ENCODE measurements around the gene FSIP1.
"Not testable (repeated sequence)": the region's sequence is repeated elsewhere in the genome, so short reads cannot be mapped to it uniquely, and the experiment has no call there.

Gene FSIP1

DNA sequence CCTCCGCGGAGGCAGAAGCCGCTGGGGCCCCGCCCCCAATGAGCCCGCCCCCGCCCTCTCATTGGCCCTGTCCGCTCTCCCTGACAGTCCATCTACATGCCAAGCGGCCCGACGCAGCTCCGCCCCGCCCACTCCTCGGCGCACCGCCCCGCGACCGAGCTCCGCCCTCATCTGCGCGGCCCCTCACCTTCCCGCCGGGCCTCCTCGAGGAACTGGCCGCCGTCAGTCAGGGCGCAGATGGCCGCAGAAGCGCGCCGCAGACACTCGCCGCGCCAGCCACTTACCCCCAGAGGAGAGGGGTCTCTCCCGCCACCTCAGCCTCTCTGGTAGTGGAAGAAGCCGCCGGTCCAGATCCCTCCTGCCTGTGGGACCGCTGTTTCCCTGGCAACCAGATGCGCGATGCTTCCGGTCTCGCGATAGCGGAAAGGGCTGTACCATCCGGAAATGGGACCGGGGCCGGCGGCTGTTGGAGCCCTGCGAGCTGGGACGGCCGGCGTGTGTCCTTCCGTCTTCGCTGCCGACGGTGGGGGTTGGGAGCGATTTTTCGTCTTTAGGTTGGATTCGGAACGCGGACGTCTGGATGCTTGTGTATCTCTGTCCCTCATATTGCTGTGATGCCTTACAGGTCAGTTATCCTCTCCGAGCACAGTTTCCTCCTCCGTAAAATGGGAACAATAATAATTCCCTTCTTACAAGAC is at the start of gene FSIP1:
Gene FSIP1, minus strand, starts transcription at position 401 of the 698 bp plus-strand sequence. CDS start 6,317 bp downstream, outside the sequence.
- DNase-seq (ENCODE audit: low read depth) = peak; percentile 90

DNA sequence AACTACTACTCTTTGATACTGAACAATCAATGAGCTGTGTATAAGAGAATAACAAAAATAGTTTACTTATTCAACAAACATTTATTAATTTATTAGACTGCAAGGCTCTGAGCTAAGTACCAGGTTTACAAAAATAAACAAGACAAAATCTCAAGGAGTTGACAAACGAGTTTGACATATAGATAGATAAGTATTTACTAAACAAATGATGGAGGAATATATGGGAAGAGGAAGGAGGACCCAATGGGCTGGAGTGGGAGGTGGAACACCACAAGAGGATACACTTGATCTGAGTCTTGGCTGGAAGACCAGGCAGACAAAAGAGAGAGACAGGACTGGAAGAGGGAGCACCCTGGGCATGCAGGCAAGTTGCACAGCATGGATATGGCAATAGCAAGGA is 47.5 kb upstream of the FSIP1 start:
- no peak for DNase-seq (ENCODE audit: low read depth)

DNA sequence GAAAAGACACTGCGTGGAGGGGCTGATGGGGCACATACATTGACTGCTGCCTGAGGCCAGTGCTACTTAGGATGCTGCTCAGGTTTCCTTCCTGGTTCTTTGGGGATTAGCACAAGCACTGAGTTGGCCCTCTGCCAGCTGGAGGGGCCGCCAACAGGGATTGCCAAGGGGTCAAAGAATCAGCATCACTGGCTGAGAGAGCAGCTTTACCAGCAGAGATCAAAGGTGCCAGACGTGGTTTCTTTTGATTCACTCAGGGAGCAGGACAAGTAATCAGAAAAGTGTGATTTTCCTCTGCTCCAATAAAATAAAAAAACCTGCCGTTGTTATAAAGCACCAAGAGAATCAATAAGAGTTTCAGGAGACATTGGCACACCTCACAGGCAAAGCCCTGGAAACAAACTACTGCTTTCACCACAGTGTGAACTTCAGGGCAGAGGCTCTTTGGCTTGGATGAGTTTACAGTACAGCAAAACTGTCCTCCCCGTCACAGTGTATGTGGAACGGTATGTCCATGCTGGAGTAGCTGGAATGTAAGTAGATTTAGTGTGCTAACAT is 45.8 kb upstream of the FSIP1 start:
- DNase-seq (ENCODE audit: low read depth) = no peak

DNA sequence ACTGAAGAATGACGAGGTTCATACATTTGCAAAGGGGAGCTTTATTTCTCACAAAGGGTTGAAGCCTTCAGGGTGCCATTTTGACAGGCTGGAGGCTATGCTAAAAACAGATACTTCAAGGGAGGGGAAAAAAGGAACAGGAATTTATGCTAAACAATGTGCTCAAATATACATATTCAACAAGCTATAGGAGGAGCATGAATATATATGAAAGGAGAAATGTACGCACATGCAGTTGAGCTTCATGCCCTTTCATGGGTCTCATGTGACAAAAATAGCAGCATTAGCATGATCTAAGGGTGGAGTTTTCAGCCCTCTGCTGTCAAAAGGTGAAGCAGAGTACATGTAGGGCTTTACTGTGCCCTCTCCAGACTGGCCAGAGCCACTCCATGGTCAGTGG is 44.3 kb upstream of the FSIP1 start:
- no peak for DNase-seq (ENCODE audit: low read depth)

DNA sequence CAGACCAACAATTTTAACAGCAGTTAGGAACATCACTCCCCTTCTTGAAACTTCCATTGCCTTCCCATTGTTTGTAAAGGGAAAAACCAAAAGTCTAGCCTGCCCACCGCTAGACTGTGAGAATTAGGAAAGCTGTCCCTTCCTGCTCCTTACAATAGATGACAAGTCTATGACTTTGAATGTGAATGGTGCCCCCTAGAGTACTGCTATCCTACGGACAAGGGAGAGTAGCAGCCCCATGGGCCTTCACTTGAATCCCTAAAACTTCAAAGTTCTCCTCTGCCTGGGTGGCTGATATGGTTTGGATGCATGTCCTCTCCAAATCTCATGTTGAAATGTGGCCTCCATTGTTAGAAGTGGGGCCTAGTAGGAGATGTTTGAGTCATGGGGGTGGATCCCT is 41.0 kb upstream of the FSIP1 start:
- DNase-seq (ENCODE audit: low read depth) = no peak

DNA sequence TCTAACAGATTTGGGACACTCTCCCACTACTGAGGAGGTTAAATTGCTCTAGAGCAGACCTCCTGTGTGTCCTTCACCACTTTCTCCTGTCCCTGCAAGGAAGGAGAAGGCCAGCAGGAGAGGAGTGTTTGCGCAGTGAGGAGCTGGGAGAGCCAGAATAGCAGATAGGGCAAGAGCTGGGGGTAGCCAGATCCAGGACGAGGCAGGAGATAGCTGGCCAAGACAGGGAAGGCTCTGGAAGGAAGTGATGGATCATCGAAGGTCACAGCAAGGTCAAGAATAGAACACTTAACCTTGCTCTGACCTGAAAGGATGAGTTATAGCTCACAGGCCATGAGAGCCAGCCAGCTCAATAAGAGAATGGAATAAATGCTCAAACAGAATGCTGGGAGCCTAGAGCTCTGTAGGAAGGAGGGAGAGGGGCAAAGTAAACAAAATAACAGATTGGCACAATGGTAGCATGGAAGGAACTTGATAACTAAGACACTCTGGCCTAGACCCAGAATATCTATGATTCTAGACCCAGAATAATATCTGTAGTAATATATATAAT is 37.5 kb upstream of the FSIP1 start:
- DNase-seq (ENCODE audit: low read depth) = no peak

DNA sequence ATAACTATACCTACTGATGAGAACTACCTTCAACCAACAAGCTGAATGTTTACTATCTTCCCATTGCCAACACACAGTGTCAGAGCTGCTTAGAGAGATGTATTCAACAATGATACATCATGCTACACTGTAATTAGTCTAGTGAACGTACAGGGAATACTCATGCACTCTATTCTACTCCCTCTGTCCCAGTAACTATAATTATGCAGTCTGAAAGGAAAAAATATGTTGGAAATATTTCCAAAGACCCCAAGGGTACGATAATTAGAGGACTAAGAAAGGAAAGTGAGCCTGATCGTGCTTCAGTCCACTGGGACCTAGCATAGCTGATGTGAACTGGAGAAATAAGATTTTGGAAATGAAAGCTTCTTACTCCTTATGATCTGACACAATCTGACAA is 36.9 kb upstream of the FSIP1 start:
- no peak for DNase-seq (ENCODE audit: low read depth)

DNA sequence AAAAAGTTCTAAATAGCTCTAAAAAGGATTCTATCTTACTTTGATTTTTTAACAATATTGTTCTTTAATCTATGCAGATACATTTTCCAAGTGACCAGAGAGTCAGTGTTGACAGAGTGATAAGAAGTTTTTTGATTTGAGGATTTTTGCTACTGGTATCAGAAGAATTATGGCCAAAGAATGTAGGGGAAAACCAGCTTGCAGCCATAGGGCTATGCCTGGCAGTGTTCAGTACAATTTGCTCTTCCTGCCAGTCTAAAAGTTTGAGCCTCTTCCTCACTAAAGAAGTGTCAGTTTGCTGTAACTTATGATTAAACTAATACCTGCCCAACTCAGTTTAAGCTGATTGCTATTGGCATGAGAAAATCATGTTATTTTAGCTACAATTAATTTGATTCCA is 35.3 kb upstream of the FSIP1 start:
- no peak for DNase-seq (ENCODE audit: low read depth)

DNA sequence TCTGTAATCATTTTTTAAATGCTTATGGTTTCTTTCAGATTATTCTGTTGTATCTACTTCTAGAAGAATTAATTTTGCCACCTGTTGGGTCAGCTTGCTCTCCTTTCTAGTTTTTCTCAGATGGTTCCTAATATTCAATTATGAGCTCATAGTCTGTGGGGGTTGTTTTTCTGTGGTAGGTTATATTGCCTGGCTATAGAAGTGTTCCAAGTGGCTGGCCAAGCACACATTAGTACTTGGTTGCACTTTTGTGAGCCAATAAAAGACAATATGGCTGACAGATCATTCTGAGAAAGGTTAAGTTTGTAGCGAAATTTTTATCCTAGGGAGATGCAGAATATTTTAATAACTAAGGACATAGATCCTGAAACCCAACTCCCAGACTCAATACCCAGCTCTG is 31.8 kb upstream of the FSIP1 start:
- no peak for DNase-seq (ENCODE audit: low read depth)

DNA sequence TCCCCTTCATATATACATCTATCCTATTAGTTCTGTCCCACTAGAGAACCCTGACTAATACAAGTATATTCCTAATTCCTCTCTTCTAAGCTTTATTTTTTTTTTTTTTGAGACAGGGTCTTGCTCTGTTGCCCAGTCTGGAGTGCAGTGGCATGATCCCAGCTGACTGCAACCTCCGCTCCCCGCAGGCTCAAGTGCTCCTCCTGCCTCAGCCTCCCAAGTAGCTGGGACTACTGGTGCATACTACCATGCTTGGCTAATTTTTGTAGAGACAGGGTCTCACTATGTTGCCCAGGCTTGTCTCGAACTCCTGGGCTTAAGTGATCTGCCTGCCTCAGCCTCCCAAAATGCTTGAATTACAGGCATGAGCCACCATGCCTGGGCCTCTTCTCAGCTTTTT is 30.0 kb upstream of the FSIP1 start:
- DNase-seq (ENCODE audit: low read depth) = not testable (repeated sequence)

DNA sequence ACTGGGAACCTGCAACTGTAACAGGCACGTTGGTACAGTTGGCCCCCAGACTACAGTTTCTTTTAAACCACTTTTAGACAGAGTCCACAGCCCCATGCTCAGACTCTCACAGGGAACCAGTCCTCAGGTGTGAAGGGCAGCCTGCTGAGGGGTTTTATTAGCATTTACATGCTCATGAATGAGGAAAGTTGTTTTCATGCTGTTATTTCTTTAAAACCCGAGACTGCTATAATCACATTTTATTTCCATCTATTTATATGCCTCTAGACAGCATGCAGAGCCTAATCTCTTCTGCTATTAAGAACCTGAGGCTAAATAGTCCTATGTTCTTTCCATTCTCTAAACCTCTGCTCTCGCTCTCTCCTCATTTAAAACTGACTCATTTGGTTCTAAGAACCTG is 26.3 kb upstream of the FSIP1 start:
- DNase-seq (ENCODE audit: low read depth) = no peak

DNA sequence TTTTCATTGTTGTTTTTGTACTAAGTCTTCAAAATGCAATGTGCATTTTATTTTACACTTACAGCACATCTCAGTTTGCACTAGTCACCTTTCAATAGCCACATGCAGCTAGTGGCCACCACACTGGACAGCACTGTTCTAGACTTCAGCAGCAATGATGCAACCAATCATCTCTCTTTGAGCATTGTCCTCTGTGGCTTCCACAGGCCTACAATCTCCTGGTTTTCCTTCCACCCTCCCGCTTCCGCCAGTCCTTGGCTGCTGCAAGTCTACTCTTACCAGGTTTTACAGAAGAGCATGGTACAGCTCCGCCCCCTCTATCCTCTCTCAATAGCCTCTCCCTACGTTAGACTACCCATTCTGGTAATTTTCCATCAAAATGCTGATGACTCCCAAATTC is 25.1 kb upstream of the FSIP1 start:
- DNase-seq (ENCODE audit: low read depth) = no peak

DNA sequence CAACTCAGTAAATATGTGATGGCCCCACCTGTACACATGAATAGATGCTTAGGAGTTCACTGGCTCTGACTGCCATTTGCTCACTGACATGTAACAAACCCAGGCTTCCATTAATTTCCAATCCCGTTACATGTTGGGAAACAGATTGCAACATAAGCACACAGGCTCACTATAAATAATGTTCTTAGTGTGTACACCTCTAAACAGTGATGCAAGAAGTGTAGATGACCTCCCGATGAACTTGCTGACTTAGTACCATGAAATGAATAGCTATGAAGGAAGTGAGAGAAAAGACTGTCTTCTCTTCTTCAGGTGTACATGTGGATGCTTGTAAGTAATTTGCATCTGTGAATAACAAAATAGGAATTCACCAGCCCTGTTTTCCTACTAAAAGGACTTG is 21.4 kb upstream of the FSIP1 start:
- DNase-seq (ENCODE audit: low read depth) = no peak

DNA sequence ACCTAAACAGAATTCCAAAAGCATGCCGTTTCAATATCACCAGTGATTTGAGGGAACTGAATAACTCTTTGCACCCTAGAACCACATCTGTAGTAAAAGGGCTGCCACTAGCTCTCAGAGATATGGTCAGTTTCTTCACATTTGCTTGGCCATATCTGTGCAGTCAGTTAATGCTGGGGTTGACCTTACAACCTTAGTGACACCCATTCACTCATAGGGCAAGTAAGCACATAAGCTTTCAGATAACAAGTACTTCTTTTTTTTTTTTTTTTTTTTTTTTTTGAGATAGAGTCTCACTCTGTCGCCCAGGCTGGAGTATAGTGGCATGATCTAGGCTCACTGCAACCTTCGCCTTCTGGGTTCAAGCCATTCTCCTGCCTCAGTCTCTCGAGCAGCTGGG is 20.4 kb upstream of the FSIP1 start:
- DNase-seq (ENCODE audit: low read depth) = no peak

DNA sequence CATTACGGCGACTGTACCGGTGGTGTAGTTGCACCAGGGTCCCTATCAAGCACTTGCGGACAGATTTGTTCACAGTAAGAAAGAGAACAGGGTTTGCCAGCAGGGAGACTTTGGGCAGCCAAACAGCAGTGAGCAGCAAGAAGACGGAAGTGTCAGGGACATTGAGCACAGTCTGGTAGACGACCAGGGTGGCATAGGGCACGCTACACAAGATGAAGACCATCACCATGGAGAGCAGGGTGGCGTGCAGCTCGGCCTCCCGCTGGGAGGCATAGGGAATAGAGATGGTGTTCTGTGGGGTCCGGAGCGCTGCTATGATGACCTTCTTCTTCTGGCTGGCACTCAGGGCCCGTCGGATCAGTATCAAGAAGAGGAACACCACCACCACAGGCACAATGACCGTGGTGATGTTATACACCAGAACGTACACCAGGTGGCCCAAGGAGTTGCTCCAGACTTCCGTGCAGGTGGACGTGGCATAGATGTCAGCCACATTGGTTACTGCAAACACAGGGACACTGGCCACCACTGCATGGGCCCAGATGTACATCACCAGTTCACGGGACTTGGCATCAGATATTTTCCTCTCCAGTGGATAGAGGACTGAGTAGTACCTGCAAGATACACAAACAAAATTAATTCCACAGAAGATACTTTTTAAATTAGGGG is 19.1 kb upstream of the FSIP1 start:
- DNase-seq (ENCODE audit: low read depth) = no peak

DNA sequence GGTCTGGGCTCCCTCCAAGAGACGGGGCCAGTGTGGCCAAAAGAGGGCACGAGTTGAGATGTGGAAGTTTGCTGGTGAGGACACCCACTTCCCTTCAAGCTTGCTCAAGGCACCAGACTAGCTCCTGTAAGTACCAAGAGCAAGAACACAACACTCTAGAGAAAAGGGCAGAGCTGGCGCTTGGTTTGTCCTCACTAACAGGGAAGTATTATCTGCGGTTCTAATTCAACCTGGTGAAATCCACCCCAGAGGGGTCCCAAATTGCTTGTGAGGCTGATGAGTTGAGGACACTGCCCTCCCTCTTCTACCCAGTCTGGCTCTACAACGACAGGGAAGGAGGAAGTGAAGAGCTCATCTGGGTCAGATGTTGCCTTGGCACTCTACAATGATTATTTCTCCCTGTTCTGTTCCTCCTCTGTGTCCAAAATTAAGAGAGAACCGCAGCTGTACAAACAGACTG is 16.9 kb upstream of the FSIP1 start:
- DNase-seq (ENCODE audit: low read depth) = no peak

DNA sequence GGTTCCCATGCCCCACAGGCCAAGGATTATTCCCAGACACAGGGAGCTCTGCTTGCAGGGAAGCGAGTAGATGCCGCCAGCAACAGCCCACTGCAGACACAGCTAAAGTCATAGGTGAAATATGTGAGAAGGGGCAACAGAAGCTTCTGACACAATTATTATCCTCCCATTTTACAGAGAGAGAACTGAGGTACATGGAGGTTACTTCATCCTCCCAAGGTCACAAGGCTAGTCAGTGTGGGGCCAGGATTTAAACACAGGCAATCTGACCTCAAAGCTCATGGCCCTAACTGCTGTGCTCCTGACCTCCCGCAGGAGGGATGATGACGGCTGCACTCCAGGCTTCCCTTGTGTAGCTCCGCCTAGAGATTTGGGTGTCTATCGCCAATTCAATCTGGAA is 15.7 kb upstream of the FSIP1 start:
- no peak for DNase-seq (ENCODE audit: low read depth)

DNA sequence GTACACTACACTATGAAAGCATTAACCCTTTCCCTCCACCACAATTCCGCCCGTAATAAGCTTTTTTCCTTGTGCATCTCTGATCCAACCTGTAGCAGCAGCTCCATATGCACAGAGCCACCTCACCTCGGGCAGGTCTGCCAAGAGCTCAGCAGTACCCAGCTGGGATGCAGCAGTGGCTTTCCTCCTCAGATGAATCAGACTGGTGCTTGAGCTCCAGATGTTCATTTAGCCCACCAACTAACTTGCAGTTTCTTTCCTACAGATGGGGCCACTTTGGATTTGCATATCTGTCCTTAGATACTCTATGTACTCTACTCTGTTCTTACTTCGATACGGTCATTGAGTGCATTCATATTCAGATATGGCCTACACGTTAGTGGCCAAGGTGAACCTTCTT is 14.8 kb upstream of the FSIP1 start:
- DNase-seq (ENCODE audit: low read depth) = no peak

DNA sequence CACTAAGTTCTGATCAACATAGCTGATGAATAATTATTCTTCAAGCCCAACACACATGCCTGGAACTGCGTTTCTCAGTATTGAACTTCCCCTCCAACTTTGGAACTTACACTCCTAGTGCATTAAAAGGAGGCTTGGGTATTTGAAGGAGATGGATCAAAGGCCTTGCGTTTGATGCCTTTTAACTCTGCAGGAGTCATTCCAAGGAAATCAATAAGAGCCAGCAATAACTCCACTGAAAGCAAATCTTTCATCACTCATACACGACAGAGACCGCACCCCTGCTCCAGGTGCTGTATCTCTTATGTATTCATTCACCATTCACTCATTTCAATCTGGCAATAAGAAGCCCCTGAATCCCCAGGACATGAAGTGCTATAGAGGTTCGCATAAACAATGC is 14.0 kb upstream of the FSIP1 start:
- no peak for DNase-seq (ENCODE audit: low read depth)

DNA sequence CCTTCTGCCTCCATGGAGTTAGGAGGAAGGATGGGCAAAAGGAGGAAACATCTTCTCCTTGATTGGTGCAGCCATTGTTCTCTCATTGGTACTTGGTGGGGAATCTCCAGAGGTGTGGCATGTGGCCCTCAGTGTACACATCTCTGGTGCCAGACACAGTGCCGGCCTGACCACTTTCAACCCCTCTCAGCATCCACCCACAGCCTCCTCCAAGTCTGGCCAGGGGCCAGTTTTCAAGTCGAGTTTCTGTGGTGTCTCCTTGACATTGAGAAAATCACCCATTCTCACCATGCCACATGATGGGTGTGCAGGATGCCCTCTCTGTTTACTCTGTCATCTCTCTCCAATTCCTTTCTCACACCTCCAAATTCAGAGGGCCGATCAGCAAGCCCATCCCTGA is 12.8 kb upstream of the FSIP1 start:
- DNase-seq (ENCODE audit: low read depth) = no peak

DNA sequence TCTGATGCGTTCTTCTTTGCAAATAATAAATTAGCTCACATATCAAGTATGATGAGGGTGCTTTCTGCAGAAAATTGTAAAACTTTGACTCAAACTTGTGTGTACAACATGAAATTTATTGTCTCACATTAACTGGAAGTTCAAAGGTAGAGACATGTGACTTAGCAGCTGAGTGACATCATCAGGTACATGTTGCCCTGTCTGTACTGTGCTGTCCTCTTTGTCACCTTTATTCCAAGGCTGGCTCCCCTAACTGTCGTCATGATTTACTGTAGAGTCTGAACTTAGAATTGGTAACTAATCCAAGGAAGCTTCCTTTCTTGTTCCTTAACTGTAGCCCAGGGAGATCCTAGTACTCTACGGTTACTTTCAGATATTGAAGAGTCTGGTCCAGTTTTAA is 12.3 kb upstream of the FSIP1 start:
- DNase-seq (ENCODE audit: low read depth) = no peak

DNA sequence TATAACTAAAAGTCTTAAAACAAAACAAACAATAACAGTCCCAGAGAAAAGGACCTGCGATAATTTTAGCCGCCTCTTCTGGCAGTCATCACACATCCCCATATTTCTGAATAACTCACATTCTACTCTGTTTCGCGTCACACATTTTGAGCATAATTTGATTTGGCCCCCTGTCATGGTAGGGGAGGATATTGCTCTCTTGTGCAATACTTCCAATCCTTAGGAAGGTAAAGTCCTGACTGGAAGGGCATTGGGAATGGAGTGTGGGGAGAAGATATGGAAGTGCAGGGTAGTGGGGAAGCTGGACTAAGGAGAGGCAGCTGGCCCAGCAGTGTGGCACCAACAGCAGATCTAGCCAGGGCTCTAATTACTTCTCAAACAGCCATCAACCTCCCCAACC is 11.3 kb upstream of the FSIP1 start:
- no peak for DNase-seq (ENCODE audit: low read depth)

DNA sequence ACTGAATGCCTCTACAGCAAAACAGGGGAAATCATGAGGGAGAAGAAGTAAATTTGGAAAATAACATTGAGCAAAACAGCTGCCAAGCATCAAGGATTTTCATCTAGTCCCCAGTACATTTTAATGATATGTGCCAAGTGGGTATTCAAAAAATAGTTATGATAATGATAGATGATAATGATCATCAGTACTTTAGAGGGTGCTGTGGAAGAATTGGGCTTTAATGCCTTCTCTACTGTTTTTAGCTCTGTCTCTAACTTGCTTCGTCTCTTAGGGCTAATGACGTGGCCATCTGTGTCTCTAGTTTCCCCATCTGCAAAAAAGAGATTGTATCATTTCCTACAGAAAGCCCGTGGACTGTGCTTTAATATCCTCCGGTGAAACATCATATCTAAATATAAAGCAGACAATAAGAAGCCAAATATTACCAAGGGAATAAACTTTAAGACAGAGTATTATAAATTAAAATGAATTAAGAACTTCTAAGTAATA is 10.2 kb upstream of the FSIP1 start:
- no peak for DNase-seq (ENCODE audit: low read depth)
